ENCODE measurements around the gene OPCML. TPM values are rescaled to one million over a fixed set of nuclear protein-coding genes. Genes with fewer than 3 reads are reported as not detected.

The OPCML gene
- total and polyA plus RNA-seq, 7 donors, result 0.01 to 0.80 (median 0.07) TPM; not detected in 4

DNA sequence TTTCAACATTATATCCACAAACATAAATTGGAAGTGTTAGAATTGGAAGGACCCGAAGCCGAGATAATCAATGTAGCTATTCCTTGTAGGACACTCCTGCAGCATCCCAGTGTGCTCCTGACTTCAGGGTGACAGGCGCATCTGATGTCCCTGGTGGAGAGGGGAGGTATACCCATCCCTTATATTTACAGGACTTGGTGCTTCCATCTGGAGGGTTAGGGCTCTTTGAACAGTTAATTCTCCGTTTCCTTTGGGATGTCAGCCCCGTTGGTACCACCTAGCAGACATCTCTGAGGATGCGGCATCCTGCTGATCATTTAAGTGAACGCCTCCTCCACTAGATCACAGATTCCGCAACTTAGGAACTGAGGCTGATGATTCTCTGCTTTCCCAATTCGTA is 451.3 kb downstream of the OPCML start:
- intact Hi-C loops (cut with DNase I), result loop anchor here in 1 of 2 donors (10.0 kb wide), 1 partner anchor 754 kb away; no protein-coding TSS in a partner anchor
- Histone ChIP-seq H3K27me3 (ENCODE audit: insufficient read depth in 3 of 3, low read length in 2 of 3) (peaks cover 4 to 41% (median 17%) of the 10 kb centered on the region in 3 donors), H3K4me1 (no peaks in the 10 kb centered on the region), H3K9me3 (no peaks in the 10 kb centered on the region), H3K4me3 (no peak overlapping the region), H3K36me3 (ENCODE audit: insufficient read depth in 1 of 2, low read depth in 1 of 2) (no peaks in the 10 kb centered on the region), H3K27ac (no peak overlapping the region)
- ATAC-seq (no peak), DNase-seq (no peak)
- 75 to 77% (median 77%) methylated on average over 8 to 9 of the region's 9 CpGs for WGBS, 3 donors
- TF ChIP-seq, protein P1, sequence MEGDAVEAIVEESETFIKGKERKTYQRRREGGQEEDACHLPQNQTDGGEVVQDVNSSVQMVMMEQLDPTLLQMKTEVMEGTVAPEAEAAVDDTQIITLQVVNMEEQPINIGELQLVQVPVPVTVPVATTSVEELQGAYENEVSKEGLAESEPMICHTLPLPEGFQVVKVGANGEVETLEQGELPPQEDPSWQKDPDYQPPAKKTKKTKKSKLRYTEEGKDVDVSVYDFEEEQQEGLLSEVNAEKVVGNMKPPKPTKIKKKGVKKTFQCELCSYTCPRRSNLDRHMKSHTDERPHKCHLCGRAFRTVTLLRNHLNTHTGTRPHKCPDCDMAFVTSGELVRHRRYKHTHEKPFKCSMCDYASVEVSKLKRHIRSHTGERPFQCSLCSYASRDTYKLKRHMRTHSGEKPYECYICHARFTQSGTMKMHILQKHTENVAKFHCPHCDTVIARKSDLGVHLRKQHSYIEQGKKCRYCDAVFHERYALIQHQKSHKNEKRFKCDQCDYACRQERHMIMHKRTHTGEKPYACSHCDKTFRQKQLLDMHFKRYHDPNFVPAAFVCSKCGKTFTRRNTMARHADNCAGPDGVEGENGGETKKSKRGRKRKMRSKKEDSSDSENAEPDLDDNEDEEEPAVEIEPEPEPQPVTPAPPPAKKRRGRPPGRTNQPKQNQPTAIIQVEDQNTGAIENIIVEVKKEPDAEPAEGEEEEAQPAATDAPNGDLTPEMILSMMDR (IDR thresholded peaks at IDR 0.05), result no peak

GRCh38 chr11:133078591-133079404 is 453.5 kb downstream of the OPCML start:
- peak in 1 of 2 donors; percentile 18 for DNase-seq
- Histone ChIP-seq H3K4me1 (no peaks in the 10 kb centered on the region), H3K27me3 (ENCODE audit: insufficient read depth in 3 of 3, low read length in 2 of 3) (peaks cover 0 to 22% (median 17%) of the 10 kb centered on the region in 3 donors), H3K9me3 (no peaks in the 10 kb centered on the region), H3K27ac (no peak overlapping the region), H3K4me3 (no peak overlapping the region), H3K36me3 (ENCODE audit: insufficient read depth in 1 of 2, low read depth in 1 of 2) (no peaks in the 10 kb centered on the region)
- ATAC-seq, result peak in 1 of 4 donors; percentile 48
- WGBS, 3 donors, result 13 to 18% (median 14%) methylated on average over 24 of the region's 24 CpGs
- intact Hi-C loops (cut with DNase I), result loop anchor here in 1 of 2 donors (2.0 kb wide), 1 partner anchor 756 kb away; no protein-coding TSS in a partner anchor
- TF ChIP-seq, protein P1 (IDR thresholded peaks at IDR 0.05), result peak; percentile 54

- intact Hi-C loops (cut with DNase I), result loop anchor here in 1 of 2 donors (2.0 kb wide), 1 partner anchor 757 kb away; no protein-coding TSS in a partner anchor
- H3K4me3 ChIP-seq, result no peak overlapping the region
- H3K27ac ChIP-seq, result no peak overlapping the region
- no peaks in the 10 kb centered on the region for H3K4me1 ChIP-seq
- DNase-seq (no peak), ATAC-seq (no peak)
- H3K36me3 ChIP-seq (ENCODE audit: insufficient read depth in 1 of 2, low read depth in 1 of 2), result no peaks in the 10 kb centered on the region
- peaks cover 0 to 14% (median 14%) of the 10 kb centered on the region in 3 donors for H3K27me3 ChIP-seq (ENCODE audit: insufficient read depth in 3 of 3, low read length in 2 of 3)
- no peaks in the 10 kb centered on the region for H3K9me3 ChIP-seq
- TF ChIP-seq, protein P1 (IDR thresholded peaks at IDR 0.05), result no peak
- 84 to 87% (median 85%) methylated on average over 16 of the region's 16 CpGs for WGBS, 3 donors
Observed at GRCh38 chr11:133078012-133078411, 454.3 kb downstream of the OPCML start.

- TF ChIP-seq, protein P1 (IDR thresholded peaks at IDR 0.05), result no peak
- Histone ChIP-seq H3K9me3 (no peaks in the 10 kb centered on the region), H3K4me1 (no peaks in the 10 kb centered on the region), H3K36me3 (ENCODE audit: insufficient read depth in 1 of 2, low read depth in 1 of 2) (no peaks in the 10 kb centered on the region), H3K27ac (no peak overlapping the region), H3K4me3 (no peak overlapping the region), H3K27me3 (ENCODE audit: insufficient read depth in 3 of 3, low read length in 2 of 3) (peaks cover 0 to 13% (median 6%) of the 10 kb centered on the region in 3 donors)
- intact Hi-C loops (cut with DNase I), result no loop called here
- WGBS, 3 donors, result 66 to 68% (median 66%) methylated on average over 8 of the region's 8 CpGs
- DNase-seq, result no peak
- ATAC-seq, result no peak
Observed at GRCh38 chr11:133075351-133075750, 456.9 kb downstream of the OPCML start.

Data from psoas muscle (tissue), 8 donors.